Measurements from ENCODE around the gene CCNL1.

CCNL1 gene

DNA sequence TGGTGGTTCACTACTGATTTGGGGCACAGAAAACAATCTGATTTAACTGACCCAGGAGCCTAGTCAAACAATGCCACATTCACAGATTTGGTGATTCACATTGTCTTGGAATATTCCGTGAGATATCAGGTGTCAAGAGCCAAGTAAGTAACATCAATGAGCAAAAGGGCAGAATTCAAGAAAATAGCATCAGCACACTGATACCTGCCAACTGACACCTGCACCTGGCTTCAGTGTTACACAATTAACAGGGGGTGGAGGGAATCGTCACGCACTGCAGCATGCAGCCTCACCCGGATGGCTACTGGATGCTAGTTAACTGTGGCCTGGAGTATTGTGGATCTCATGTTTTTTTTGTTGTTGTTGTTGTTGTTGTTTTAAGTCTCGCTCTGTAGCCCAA is 17.6 kb downstream of the CCNL1 start:
- no peak for DNase-seq

DNA sequence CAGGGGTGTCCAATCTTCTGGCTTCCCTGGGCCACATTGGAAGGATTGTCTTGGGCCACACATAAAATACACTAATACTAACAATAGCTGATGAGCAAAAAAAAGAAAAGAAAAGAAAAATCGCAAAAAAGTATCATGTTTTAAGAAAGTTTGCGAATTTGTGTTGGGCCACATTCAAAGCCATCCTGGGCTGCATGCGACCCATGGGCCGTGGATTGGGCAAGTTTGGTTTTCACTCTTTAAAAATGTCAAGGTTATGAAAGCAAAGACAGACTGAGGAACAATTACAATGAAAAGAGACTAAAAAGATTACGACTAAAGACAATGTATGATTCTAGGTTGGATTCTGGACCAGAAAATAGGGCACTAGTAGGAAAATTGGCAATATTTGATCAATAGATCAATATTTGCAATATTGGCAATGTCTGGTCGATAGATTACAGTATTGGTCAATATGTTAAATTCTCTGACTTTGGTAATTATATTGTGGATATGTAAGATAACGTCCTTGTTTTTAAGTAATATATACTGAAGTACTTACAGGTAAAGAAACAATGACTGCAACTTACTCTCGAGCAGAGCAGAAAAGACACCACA is 19.9 kb downstream of the CCNL1 start:
- DNase-seq: no peak

DNA sequence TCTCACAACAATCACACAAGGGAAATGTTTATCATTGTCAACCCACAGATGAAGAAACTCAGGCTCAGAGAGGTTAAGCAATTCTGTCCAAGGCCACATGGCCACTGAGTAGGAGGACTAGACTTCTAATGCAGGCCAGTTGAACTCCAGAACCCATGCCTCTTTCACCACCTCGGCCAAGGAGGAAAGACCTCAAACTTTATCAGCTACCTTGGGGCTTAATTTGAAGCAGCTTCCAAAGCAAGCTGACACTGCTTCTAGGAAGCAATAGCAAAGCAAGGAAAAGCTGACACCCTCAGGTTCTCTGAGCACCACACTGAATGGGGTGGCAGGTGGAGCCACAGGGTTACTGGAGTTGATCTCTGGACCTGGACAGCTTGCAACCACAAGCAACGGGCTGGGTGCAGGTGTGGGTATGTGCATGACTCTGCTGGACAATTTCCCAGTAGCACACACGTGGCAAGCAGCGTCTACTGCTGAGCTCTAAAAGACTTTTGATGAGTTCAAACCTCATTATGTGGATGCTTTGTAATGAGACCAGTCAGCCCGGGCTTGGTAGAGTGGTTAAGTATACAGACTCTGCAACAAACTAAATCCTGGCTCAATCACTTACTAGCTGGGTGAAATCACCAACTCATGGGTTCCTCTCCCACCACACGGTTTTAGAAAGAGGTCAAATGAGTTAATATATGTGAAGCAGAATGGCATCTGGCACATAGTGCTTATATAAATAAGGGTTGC is 23.1 kb downstream of the CCNL1 start:
- no peak for DNase-seq

DNA sequence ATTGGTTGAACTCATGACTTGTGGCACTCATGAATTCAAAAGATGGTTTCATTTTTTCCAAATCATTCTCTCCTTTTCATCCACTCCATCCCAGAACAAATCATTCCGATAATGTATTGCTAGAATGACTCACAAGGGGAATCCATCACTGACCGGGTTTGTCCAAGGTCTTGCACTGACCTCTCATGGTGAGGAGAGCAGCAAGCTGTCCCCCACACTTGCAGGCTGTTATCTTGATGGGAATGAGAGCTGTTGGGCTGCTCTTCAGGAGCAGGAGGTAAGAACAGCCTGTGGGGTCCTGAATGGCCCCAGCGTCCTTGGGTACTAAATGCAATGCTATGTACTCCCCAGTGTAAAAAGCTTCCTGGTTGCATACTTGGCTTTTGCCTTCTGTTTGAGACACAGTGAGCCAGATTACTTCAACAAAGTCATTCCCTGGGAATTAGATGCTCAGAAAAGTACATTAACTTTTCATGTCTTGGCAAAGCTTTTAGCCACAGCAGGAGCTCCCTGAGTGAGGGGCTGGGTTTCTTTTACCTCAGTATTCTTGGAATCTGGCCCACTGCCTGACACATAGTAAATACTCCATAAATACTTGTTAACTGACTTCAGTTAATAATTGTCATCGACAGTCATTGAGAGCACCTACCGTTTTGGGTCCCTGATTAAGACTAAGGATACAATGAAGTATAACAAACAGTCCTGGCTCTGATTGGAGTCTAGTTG is 24.1 kb downstream of the CCNL1 start:
- peak in 1 of 2 experiments; percentile 52 for DNase-seq

- DNase-seq: no peak
Measured at GRCh38 chr3:157134620-157135191, 25.2 kb downstream of the CCNL1 start.

DNA sequence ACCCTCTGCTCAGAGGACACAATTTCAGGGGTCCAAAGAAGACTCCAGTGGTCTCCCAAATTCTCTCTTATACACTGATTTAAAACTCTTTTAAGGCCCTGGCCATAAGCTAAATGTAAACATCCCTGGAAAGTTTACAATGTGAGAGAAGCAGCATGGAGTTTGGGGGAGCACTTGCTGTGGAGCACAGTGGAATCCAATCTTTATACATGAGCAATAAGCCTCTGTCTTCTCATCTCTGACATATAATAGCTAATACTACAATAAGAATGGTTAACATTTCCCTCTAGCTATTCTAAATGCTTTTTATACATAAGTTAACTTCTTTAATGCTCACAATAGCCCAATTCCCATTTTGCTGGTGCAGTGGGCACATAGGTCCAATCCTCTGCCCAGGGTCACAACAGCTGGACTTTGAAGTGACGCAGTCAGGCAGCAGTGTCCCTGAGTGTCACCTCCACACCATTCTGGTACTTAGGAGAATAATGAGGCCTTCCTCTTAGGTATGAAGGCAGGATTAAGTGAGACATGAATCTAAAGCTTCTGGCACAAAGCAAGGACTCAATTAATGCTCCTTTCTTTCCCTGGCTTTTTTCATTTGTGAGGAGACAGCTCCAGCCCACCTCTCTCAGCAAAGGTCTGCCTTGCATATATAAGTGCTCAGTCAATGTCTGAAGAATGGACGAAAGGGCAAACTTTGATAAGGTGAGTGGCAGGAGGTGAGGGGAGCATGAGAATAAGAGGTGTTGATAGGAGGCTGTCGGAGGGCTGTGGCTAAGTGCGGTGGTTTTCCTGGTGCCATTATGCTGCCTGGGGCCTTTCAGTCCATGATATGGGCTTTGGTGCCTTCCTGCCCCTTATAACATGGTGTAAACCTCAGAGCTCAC is 26.3 kb downstream of the CCNL1 start:
- no peak for DNase-seq

DNA sequence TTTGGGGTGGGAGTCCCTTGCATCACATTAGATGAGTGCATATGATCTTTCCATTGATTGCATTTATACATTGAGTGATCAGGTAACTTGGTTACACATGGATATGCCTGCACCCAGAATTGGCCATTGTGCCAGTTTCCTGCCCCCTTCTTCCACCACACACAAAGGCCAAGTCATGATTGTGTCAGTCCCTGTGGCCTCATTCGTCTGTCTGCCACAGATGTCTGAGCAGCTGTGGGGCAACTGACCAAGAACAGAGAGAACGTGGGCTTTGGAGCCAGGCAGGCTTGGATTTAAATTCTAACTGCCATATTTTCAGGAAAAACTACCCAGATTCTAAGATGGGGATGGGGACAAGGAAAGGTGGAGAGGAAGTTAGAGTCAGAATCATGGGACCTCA is 27.0 kb downstream of the CCNL1 start:
- DNase-seq: no peak

DNA sequence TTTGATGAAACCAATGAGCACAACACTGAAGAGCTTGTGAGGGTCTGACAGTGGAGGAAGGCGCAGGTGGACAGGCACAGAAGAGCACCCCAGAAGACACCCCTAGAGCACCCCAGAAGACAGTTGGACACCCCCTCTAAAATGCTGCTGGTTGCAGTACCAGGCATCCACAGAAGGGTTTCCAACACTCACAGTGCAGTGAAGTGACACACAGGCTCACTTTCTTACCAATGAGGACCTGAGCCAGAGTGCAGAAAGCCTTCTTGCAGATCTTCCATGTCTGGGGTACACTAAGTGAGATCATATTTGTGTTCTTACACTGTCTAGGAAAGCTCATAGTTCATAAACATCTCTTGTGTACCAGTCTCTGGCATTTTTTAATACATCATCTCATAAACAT is 27.6 kb downstream of the CCNL1 start:
- no peak for DNase-seq

DNA sequence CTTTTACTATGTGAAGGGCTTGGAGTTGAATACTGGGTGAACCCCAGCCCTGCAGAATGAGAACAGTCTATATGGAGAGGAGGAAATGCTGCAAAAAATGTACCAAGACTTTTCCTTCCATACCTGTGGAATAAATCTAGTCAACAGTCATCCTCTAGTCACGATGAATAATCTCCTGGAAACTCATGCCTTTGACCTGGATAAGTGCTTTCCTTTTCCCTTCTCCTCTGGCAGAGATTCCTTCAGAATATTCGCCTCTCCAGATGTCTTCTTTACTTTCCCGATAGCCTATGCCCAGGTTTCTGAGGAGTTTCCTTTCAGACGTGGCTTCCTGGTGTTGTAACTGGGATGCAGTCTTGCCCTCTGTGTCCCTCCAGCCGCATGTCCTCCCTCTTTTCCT is 28.1 kb downstream of the CCNL1 start:
- DNase-seq: no peak

GRCh38 chr3:157130467-157131251 is 29.3 kb downstream of the CCNL1 start:
- DNase-seq: peak in 1 of 2 experiments; percentile 42

DNA sequence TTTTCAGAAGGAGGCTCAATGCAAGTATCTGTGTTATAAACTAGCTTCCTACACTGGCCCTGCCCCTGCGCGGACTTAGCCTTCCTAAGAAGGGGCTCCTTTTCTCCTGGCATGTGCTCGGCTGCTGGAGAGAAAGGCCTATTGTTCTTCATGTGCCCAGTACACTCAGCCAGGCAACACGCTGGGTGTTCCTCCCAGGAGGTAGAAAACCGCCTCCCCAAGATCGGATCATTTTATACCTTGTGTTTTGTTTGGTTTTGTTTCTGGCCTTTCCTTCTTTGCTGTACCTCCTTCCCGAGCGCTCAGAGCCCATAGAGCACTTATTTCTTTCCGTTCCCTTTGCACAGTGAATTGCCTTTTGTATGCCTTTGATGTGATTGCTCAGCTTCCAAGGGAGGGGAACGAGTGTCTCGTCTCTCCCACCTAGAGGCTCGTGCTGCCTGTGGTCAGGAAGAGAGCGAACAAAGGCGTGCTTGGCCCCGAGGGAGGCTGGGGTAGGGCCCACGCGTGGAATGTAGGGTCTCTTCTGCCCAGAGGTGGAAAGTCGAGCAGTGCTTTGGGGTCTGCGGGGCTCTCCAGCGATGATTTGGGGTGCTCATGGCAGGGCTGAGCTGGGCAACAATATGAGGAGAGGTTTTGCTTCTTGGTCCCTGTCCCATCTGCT is 30.0 kb downstream of the CCNL1 start:
- DNase-seq: no peak

DNA sequence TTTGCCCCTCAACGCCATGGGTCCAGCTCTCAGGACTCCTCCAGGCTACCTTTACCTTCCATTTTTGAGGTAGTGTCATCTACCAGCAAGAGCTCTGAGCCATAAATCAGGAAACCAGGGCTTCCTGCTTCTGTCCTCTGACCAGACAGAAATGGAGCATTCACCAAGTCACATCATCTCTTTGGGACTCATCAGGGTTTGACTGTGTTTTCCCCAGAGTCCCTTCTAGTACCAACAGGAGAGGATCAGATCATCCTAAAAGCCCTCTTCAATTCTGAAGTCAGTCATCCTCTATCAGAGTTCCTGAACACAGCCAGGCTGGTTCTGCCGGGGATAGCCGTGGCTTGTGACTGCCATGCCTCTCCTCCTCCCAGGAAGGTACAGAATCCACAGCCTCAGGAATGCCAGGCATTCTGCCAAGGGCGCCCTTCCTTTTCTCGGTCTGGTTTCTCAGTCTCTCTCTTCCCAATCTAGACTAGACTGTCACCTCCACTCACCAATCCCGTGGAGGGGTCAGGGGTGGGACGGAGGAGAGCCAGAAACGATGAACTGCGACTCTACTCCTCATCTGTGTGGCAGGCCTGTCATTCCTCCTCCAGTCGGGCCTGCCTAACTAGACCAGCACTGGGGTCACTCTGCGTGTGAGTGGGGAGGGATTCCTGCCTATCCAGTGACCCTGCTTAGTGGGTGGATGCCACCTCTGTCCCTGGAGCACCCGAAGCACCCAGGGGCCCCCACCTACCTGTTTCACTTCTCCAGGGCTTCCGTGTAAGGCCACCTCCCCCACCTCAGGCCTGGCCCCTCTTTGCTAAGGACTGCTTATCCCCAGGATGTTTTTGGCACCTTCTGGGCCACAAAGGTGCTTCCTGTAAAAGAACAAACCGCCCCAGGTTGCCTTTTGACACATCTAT is 30.9 kb downstream of the CCNL1 start:
- no peak for DNase-seq

DNA sequence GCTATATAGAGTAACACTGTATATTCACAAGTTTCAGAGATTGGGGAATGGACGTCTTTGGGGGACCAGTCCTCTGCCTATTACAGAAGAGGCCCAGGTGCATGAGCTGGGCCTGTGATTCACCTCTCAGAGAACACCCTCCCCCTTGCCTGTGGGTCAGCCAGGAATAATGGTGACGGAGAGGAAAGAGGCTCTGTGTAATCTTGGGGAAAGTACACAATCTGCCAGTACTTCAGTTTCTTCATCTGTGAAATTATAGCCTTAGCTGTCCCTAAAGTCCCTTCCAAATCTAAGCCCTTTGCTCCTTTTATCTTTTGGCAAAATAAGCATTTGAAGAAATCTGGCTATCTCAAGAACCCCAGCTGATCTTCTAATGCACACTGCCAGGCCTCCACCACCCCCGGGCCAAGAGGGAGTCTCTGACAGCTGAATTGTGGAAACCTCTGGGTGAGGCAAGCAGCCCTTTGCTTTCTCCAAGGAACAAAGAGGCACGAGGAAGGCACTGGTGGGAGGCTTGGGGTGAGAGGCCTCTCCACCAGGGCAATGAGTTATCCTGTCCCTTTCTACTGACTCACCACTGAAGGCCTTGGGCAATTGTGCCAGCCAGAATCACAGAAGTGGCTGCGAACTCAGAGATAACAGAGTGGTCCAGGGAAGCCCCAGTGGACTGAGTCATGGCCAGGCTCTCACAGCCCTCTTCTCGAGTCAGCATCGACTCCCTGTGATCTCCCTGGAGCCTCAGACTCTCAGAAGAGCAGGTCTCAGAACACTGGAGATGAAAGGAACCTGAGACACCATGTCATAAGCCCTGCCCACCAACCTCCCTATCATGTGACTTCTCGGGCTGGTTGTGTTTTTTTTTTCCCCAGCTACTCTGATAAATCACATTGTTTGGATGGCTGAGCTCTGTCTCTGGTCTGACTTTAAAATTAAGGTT is 31.8 kb downstream of the CCNL1 start:
- DNase-seq: no peak

DNA sequence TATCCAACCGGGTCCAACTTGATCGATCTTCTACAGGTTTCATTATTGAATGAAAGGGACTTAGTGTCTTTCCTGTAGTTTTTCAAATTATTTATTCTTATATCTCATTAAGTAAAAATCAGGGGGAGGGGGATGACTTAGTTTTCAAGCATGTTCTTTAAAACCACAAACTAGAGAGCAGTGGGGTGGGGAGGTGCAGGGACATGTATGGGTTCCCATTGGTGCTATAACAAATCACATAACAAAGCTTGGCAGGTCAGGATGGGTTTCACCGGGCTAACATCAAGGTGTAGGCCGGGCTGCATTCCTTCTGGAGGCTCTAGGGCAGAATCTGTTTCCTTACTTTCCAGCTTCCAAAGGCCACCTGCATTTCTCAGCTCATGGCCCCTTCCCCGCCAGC is 32.7 kb downstream of the CCNL1 start:
- DNase-seq: no peak

DNA sequence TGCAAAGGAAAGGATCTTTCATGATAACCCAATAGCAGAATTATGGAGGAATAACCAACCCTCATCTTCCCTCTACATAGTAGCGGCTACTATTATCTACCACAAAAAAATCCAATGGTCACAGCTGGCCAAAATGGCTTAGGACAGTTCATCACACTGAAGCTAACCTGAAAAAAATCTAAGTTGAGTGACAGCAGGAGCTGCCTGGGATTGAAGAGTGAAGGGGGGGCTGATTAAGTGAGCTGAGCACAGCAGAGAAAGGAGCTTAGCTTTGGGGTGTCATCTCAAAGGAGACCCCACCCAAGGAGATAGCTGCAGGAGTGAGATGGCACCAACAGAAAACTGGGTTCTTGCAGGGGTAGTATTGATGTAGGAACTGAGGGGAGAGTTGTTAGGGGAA is 33.6 kb downstream of the CCNL1 start:
- DNase-seq: no peak

- no peak for DNase-seq
Measured at GRCh38 chr3:157125101-157125500, 34.8 kb downstream of the CCNL1 start.

DNA sequence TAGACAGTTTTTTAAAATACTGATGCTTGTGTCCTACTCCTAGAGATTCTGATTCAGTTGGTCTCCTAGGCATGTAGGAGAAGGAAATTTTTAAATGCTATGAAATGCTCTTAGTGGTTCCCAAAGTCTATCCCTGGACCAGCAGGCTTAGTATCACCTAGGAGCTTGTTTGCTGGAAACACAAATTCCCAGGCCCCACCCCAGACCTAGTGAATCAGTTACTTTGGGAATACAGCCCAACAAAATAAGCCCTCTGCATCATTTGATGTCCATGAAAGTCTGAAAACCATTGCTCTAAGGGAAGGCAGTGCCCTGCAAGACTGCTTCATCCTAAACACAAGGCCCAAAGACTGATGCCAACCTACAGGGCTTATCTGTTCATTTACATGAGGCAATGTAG is 36.3 kb downstream of the CCNL1 start:
- no peak for DNase-seq

DNA sequence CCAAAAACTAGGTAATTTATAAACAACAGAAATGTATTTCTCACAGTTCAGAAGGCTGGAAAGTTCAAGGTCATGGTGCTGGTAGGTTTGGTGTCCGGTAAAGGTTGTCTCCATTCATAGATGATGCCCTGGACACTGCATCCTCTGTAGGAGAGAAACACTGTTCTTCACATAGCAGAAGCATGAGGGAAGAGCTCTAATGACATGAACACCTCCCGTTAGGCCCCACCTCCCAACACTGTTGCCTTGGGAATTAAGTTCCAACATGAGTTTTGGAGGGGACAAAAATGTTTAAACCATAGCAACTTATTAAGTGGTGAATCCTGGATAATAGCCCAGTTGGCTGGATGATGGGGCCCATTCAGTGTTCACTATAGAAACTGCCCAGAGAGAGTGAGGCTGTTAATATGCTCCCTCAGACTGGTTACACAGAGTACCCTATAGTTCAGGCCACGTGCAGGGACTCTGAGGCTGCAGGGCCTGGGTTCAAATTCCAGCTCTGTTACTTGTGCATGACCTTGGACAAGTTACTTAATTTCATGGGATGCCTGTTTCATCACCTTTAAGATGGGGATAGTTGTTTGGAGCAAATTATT is 37.0 kb downstream of the CCNL1 start:
- no peak for DNase-seq

- DNase-seq: no peak
Measured at GRCh38 chr3:157122116-157122515, 37.8 kb downstream of the CCNL1 start.

Data from NCI-H446 (cell line).